Spleen (tissue), 11 donors: ENCODE data around the gene PRKCZ. TPM values are rescaled to one million over a fixed set of nuclear protein-coding genes. Genes with fewer than 3 reads are reported as not detected.

Experiments used
- DNase-seq: peaks from one replicate; pipeline ENCODE4 v3.0.0-alpha.2; 2020
- H3K27ac ChIP-seq, 8 donors: fragments of 200-600 bp; sonication (generic) in 7 of 8; 1 replicate in 4 of 8; 2 replicates in 4 of 8; pipeline versions ENCODE4 v1.5.0 to v1.8.0; 2016 to 2021; ENCODE audit warnings: inconsistent platforms in 4 of 8, mild to moderate bottlenecking in 4 of 8, moderate library complexity in 1 of 8
- H3K27me3 ChIP-seq, 7 donors: fragments of 200-600 bp; sonication (generic) in 6 of 7; replicated peaks in 1 of 7; 1 replicate in 4 of 7; 2 replicates in 3 of 7; pipeline versions ENCODE4 v1.5.0 to v1.8.0; 2016 to 2021; ENCODE audit warnings: inconsistent platforms in 3 of 7, mild to moderate bottlenecking in 1 of 7
- H3K36me3 ChIP-seq, 6 donors: fragments of 200-600 bp; sonication (generic) in 5 of 6; 1 replicate in 4 of 6; 2 replicates in 2 of 6; pipeline versions ENCODE4 v1.5.0 to v1.8.0; 2016 to 2021; ENCODE audit warnings: inconsistent platforms in 2 of 6
- H3K4me1 ChIP-seq, 6 donors: fragments of 200-600 bp; sonication (generic) in 5 of 6; 1 replicate in 3 of 6; 2 replicates in 3 of 6; pipeline versions ENCODE4 v1.5.0 to v1.8.0; 2016 to 2021; ENCODE audit warnings: inconsistent platforms in 3 of 6
- H3K4me3 ChIP-seq, 8 donors: fragments of 200-600 bp; sonication (generic) in 7 of 8; 1 replicate in 4 of 8; 2 replicates in 4 of 8; pipeline versions ENCODE4 v1.5.0 to v1.8.0; 2016 to 2021; ENCODE audit warnings: inconsistent platforms in 4 of 8, mild to moderate bottlenecking in 4 of 8, moderate library complexity in 2 of 8
- H3K9me3 ChIP-seq, 8 donors: fragments of 200-600 bp; sonication (generic) in 7 of 8; 1 replicate in 4 of 8; 2 replicates in 4 of 8; pipeline versions ENCODE4 v1.5.0 to v1.8.0; 2016 to 2021; ENCODE audit warnings: inconsistent platforms in 4 of 8
- CTCF ChIP-seq, 11 experiments: fragments of 200-600 bp in 7 of 11; fragments of 450-650 bp in 4 of 11; sonication (generic) in 4 of 11; IDR thresholded peaks in 8 of 11; conservative IDR thresholded peaks in 3 of 11; 1 replicate in 7 of 11; 2 replicates in 4 of 11; pipeline versions ENCODE4 v1.4.0 to v1.8.0; 2016 to 2021; ENCODE audit warnings: antibody characterized with exemption in 11 of 11, inconsistent platforms in 4 of 11, mild to moderate bottlenecking in 1 of 11
- POLR2A ChIP-seq, 3 donors: fragments of 450-650 bp; IDR thresholded peaks; one replicate each; pipeline ENCODE4 v1.5.1; 2017; ENCODE audit warnings: antibody characterized with exemption in 3 of 3, mild to moderate bottlenecking in 1 of 3
- POLR2AphosphoS5 ChIP-seq, 3 donors: sonication (generic); formaldehyde crosslinking; IDR thresholded peaks; one replicate each; pipeline ENCODE4 v1.5.1; 2017; ENCODE audit warnings: antibody characterized with exemption in 3 of 3
- WGBS, 5 donors: extraction: QIAGEN DNeasy Blood & Tissue Kit in 3 of 5; methylation state at CpG; one replicate each; pipeline versions ENCODE4 v1.1.5 to v1.1.7; 2013 to 2018; 5-methylcytosine and 5-hydroxymethylcytosine counted together
- intact Hi-C: fragments of 100-400 bp; cut with DNase I; formaldehyde crosslinking; loops from one replicate; pipeline ENCODE4 v1.15.0; 2023; ENCODE audit warnings: low total_unique reads
- polyA plus RNA-seq, 3 donors: library from polyadenylated mRNA; stranded (reverse); fragments of 200-250 nt; gene quantifications; one replicate each; pipeline ENCODE4 v1.2.1, GENCODE V29; 2013
- total RNA-seq, 7 donors: library from RNA; depleted of rRNA in 3 of 7; stranded (reverse); fragments of >200 nt in 3 of 7; fragmentation: NEBNext Ultra II Directional in 4 of 7; extraction: Animal tissue kit (Norgen Biotek cat#: 25700) in 4 of 7; gene quantifications; one replicate each; pipeline versions ENCODE4 v1.1.0 to v1.2.1, GENCODE V29; 2016 to 2021
- donor health status: healthy with polysubstance abuse.
- donor health status: DM: no; HTN: no; CAD: no; lungs with moderate emphysema.
- donor health status: DM: no; HTN: no; CAD: no.
- donor health status: Bipolar disorder and iron deficiency.
- donor health status: healthy.
- donor health status: DM: no; HTN: no; CAD: no.
- donor health status: DM: yes; HTN: yes; CAD: no.

Gene PRKCZ
- total and polyA plus RNA-seq, 10 donors, result 17.6 to 61.8 (median 34.0) TPM

GRCh38 chr1:2027961-2028583 lies 22.1 kb upstream of the PRKCZ start:
- Histone ChIP-seq H3K4me3 (no peak overlapping the region), H3K9me3 (no peaks in the 10 kb centered on the region), H3K36me3 (no peaks in the 10 kb centered on the region), H3K27ac (no peak overlapping the region), H3K4me1 (peaks cover 0 to 43% (median 18%) of the 10 kb centered on the region in 6 donors), H3K27me3 (peaks cover 0 to 46% (median 6%) of the 10 kb centered on the region in 7 donors)
- DNase-seq, result no peak
- TF ChIP-seq POLR2AphosphoS5 (IDR thresholded peaks at IDR 0.05) (no peak), CTCF (IDR thresholded peaks at IDR 0.05 in 8 of 11, conservative IDR thresholded peaks at IDR 0.05 in 3 of 11) (no peak), POLR2A (IDR thresholded peaks at IDR 0.05) (no peak)
- intact Hi-C loops, result no loop called here
- 86 to 92% (median 89%) methylated on average over 36 to 46 of the region's 46 CpGs for WGBS, 5 donors

GRCh38 chr1:2028870-2029560 lies 21.2 kb upstream of the PRKCZ start:
- TF ChIP-seq POLR2A (IDR thresholded peaks at IDR 0.05) (no peak), POLR2AphosphoS5 (IDR thresholded peaks at IDR 0.05) (no peak), CTCF (IDR thresholded peaks at IDR 0.05 in 8 of 11, conservative IDR thresholded peaks at IDR 0.05 in 3 of 11) (no peak)
- H3K27ac ChIP-seq, result no peak overlapping the region
- no peaks in the 10 kb centered on the region for H3K9me3 ChIP-seq

GRCh38 chr1:2029561-2029960 lies 20.6 kb upstream of the PRKCZ start:
- peaks cover 0 to 45% (median 4%) of the 10 kb centered on the region in 7 donors for H3K27me3 ChIP-seq
- intact Hi-C loops, result no loop called here
- no peak overlapping the region for H3K4me3 ChIP-seq
- no peaks in the 10 kb centered on the region for H3K36me3 ChIP-seq
- no peak overlapping the region for H3K27ac ChIP-seq
- H3K9me3 ChIP-seq, result no peaks in the 10 kb centered on the region
- WGBS, 5 donors, result 77 to 88% (median 83%) methylated on average over 11 to 15 of the region's 15 CpGs
- TF ChIP-seq CTCF (IDR thresholded peaks at IDR 0.05 in 8 of 11, conservative IDR thresholded peaks at IDR 0.05 in 3 of 11) (no peak), POLR2A (IDR thresholded peaks at IDR 0.05) (no peak), POLR2AphosphoS5 (IDR thresholded peaks at IDR 0.05) (no peak)
- peaks cover 0 to 39% (median 17%) of the 10 kb centered on the region in 6 donors for H3K4me1 ChIP-seq
- DNase-seq, result no peak

More at GRCh38 chr1:2028870-2029560, 21.2 kb upstream of the PRKCZ start:
- intact Hi-C loops, result no loop called here
- H3K27me3 ChIP-seq, result peaks cover 0 to 46% (median 6%) of the 10 kb centered on the region in 7 donors
- H3K4me1 ChIP-seq, result peaks cover 0 to 43% (median 18%) of the 10 kb centered on the region in 6 donors
- 84 to 92% (median 88%) methylated on average over 5 to 26 of the region's 26 CpGs for WGBS, 5 donors
- no peak overlapping the region for H3K4me3 ChIP-seq
- H3K36me3 ChIP-seq, result no peaks in the 10 kb centered on the region
- DNase-seq, result no peak
